Osteoblast (primary cell): ENCODE data around the gene ALG9. TPM values are rescaled to one million over a fixed set of nuclear protein-coding genes. Genes with fewer than 3 reads are reported as not detected.
A peak's percentile ranks its signal among the peaks of the same experiment; 100 is the strongest.

Experiments used
- DNase-seq: peaks from one replicate; pipeline ENCODE4 v3.0.0; 2011; ENCODE audit warnings: low spot score, mixed read lengths; ENCODE audit not compliant: insufficient read length; ENCODE audit errors: missing footprints
- H2AFZ ChIP-seq: 2 replicates; pipeline ENCODE4 v1.6.0; 2011; ENCODE audit warnings: mild to moderate bottlenecking, low read length
- H3K27ac ChIP-seq: 2 replicates; pipeline ENCODE4 v1.5.1; 2011; ENCODE audit warnings: mild to moderate bottlenecking, low read depth, low read length, moderate library complexity
- H3K27me3 ChIP-seq: 2 replicates; pipeline ENCODE4 v1.6.0; 2012; ENCODE audit warnings: mild to moderate bottlenecking, control low read depth, inconsistent platforms, low read length, moderate library complexity; ENCODE audit not compliant: insufficient read depth
- H3K36me3 ChIP-seq: 2 replicates; pipeline ENCODE4 v1.5.1; 2011; ENCODE audit warnings: mild to moderate bottlenecking, low read length, control low read depth, moderate library complexity; ENCODE audit not compliant: insufficient read depth
- H3K4me1 ChIP-seq: 2 replicates; pipeline ENCODE4 v1.5.1; 2011; ENCODE audit warnings: mild to moderate bottlenecking, low read length, control low read depth, moderate library complexity; ENCODE audit not compliant: insufficient read depth
- H3K4me2 ChIP-seq: 2 replicates; pipeline ENCODE4 v1.6.0; 2011; ENCODE audit warnings: mild to moderate bottlenecking, low read length; ENCODE audit not compliant: insufficient read depth
- H3K4me3 ChIP-seq: fragments of 200-600 bp; sonication (generic); 3 replicates; pipeline ENCODE4 v1.5.1; 2012; ENCODE audit warnings: mild to moderate bottlenecking, low read length, inconsistent platforms; ENCODE audit not compliant: insufficient read depth
- H3K79me2 ChIP-seq: 2 replicates; pipeline ENCODE4 v1.6.0; 2012; ENCODE audit warnings: mild to moderate bottlenecking, low read length, control low read depth, inconsistent platforms; ENCODE audit not compliant: insufficient read depth
- H3K9me3 ChIP-seq: 2 replicates; pipeline ENCODE4 v1.5.1; 2011; ENCODE audit warnings: low read depth, low read length, control low read depth
- H4K20me1 ChIP-seq: 2 replicates; pipeline ENCODE4 v1.6.0; 2012; ENCODE audit warnings: mild to moderate bottlenecking, low read length, control low read depth; ENCODE audit not compliant: insufficient read depth
- total RNA-seq: library from RNA; depleted of rRNA; stranded (reverse); fragments of >200 nt; gene quantifications from 2 replicates; pipeline ENCODE4 v1.2.3, GENCODE V29; 2012
- TF ChIP-seq, protein P1 (sequence below): IDR thresholded peaks from 2 replicates; pipeline ENCODE4 v1.5.1; 2011; ENCODE audit warnings: mild to moderate bottlenecking, low read depth, low read length, moderate library complexity; ENCODE audit errors: extremely low read depth

The ALG9 gene
- total RNA-seq, 1 donor: 35.8 TPM

DNA sequence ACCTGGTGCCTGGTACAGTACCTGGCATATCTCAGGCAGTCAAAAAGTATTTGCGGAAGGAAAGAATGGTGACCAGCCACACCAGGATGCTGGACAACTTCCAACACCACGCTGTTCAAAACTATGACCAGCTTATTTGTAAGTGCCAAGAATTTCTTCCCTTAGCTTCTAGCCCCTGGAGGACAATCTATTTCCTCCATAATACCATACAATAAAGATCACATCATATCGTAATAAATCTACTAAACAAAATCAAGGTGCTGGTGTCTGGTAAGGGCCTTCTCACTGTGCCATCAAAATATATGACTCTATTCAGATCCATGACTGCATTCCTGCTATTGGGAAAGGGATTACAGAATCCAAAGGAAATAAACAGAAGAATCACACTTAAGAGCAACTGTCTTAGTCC lies 51.5 kb downstream of the ALG9 start:
- H2AFZ ChIP-seq: no peak overlapping the region
- DNase-seq: peak; percentile 21
- H3K9me3 ChIP-seq: no peaks in the 10 kb centered on the region
- H3K36me3 ChIP-seq: no peaks in the 10 kb centered on the region
- no peaks in the 10 kb centered on the region for H4K20me1 ChIP-seq
- no peak overlapping the region for H3K4me3 ChIP-seq
- no peak overlapping the region for H3K4me2 ChIP-seq
- TF ChIP-seq, protein P1, sequence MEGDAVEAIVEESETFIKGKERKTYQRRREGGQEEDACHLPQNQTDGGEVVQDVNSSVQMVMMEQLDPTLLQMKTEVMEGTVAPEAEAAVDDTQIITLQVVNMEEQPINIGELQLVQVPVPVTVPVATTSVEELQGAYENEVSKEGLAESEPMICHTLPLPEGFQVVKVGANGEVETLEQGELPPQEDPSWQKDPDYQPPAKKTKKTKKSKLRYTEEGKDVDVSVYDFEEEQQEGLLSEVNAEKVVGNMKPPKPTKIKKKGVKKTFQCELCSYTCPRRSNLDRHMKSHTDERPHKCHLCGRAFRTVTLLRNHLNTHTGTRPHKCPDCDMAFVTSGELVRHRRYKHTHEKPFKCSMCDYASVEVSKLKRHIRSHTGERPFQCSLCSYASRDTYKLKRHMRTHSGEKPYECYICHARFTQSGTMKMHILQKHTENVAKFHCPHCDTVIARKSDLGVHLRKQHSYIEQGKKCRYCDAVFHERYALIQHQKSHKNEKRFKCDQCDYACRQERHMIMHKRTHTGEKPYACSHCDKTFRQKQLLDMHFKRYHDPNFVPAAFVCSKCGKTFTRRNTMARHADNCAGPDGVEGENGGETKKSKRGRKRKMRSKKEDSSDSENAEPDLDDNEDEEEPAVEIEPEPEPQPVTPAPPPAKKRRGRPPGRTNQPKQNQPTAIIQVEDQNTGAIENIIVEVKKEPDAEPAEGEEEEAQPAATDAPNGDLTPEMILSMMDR: no peak
- no peaks in the 10 kb centered on the region for H3K79me2 ChIP-seq
- H3K27ac ChIP-seq: peak overlapping the region; percentile 41
- peaks cover 19% of the 10 kb centered on the region for H3K4me1 ChIP-seq
- no peaks in the 10 kb centered on the region for H3K27me3 ChIP-seq

GRCh38 chr11:111819161-111819828 lies 52.1 kb downstream of the ALG9 start:
- Histone ChIP-seq H3K4me1 (peaks cover 24% of the 10 kb centered on the region), H4K20me1 (no peaks in the 10 kb centered on the region), H3K4me2 (no peak overlapping the region), H3K9me3 (no peaks in the 10 kb centered on the region), H3K4me3 (no peak overlapping the region), H2AFZ (no peak overlapping the region), H3K27me3 (no peaks in the 10 kb centered on the region), H3K27ac (peak overlapping the region; percentile 41), H3K36me3 (no peaks in the 10 kb centered on the region), H3K79me2 (no peaks in the 10 kb centered on the region)
- DNase-seq: peak; percentile 51
- TF ChIP-seq, protein P1: no peak

GRCh38 chr11:111815489-111815888 lies 55.9 kb downstream of the ALG9 start:
- H3K4me1 ChIP-seq: peaks cover 26% of the 10 kb centered on the region
- DNase-seq: peak; percentile 21
- no peak overlapping the region for H3K4me2 ChIP-seq
- no peaks in the 10 kb centered on the region for H3K79me2 ChIP-seq
- H2AFZ ChIP-seq: no peak overlapping the region
- H3K27ac ChIP-seq: peak overlapping the region; percentile 60
- H3K27me3 ChIP-seq: no peaks in the 10 kb centered on the region
- no peaks in the 10 kb centered on the region for H3K36me3 ChIP-seq
- H4K20me1 ChIP-seq: no peaks in the 10 kb centered on the region
- no peaks in the 10 kb centered on the region for H3K9me3 ChIP-seq
- TF ChIP-seq, protein P1: no peak
- H3K4me3 ChIP-seq: no peak overlapping the region

- DNase-seq: peak; percentile 45
- Histone ChIP-seq H3K36me3 (peaks cover 2% of the 10 kb centered on the region), H4K20me1 (no peaks in the 10 kb centered on the region), H3K27me3 (no peaks in the 10 kb centered on the region), H3K4me3 (no peak overlapping the region), H3K79me2 (no peaks in the 10 kb centered on the region), H2AFZ (no peak overlapping the region), H3K27ac (peak overlapping the region; percentile 60), H3K4me1 (peaks cover 18% of the 10 kb centered on the region), H3K4me2 (no peak overlapping the region), H3K9me3 (no peaks in the 10 kb centered on the region)
- TF ChIP-seq, protein P1: no peak
These were observed 56.6 kb downstream of the ALG9 start for GRCh38 chr11:111814557-111815320.
